Spinal cord (tissue), 10 donors: ENCODE measurements around the gene DGKI. TPM values are rescaled to one million over a fixed set of nuclear protein-coding genes. Genes with fewer than 3 reads are reported as not detected.

Experiments
- DNase-seq, 6 donors: peaks; one replicate each; pipeline versions ENCODE4 v3.0.0 to v3.0.0-alpha.2; 2013 to 2015; ENCODE audit warnings: low spot score in 6 of 6, low read depth in 4 of 6
- H3K27ac ChIP-seq: one replicate; pipeline ENCODE4 v1.5.1; 2013; ENCODE audit warnings: low read depth, low read length, control low read depth
- H3K27me3 ChIP-seq: one replicate; pipeline ENCODE4 v1.6.1; 2013; ENCODE audit warnings: low read length; ENCODE audit not compliant: control insufficient read depth, insufficient read depth
- H3K36me3 ChIP-seq: one replicate; pipeline ENCODE4 v1.6.1; 2013; ENCODE audit warnings: low read length; ENCODE audit not compliant: control insufficient read depth, insufficient read depth
- H3K4me1 ChIP-seq: one replicate; pipeline ENCODE4 v1.6.1; 2013; ENCODE audit warnings: low read length; ENCODE audit not compliant: control insufficient read depth, insufficient read depth
- H3K4me3 ChIP-seq: one replicate; pipeline ENCODE4 v1.5.1; 2013; ENCODE audit warnings: low read depth, low read length, control low read depth
- H3K9me3 ChIP-seq: one replicate; pipeline ENCODE4 v1.6.1; 2013; ENCODE audit warnings: low read length; ENCODE audit not compliant: control insufficient read depth, insufficient read depth
- WGBS: methylation state at CpG from one replicate; pipeline ENCODE4 v1.1.5; 2013; ENCODE audit warnings: missing lambda C conversion rate; ENCODE audit not compliant: insufficient coverage; 5-methylcytosine and 5-hydroxymethylcytosine counted together
- polyA plus RNA-seq, 2 donors: library from polyadenylated mRNA; unstranded; fragments of 120-200 nt; gene quantifications; one replicate each; pipeline ENCODE4 v1.2.1, GENCODE V29; 2013; ENCODE audit not compliant: insufficient read length in 2 of 2
- total RNA-seq, 2 donors: library from RNA; depleted of rRNA in 1 of 2; stranded (reverse); fragments of 120-200 nt in 1 of 2; fragments of >200 nt in 1 of 2; gene quantifications; one replicate each; pipeline versions ENCODE4 v1.2.3 to v1.2.4, GENCODE V29; 2013 to 2014
- donor health status: healthy.

The DGKI gene
- total and polyA plus RNA-seq, 4 donors, result 12.4 to 75.0 (median 22.7) TPM

- no peak overlapping the region for H3K4me3 ChIP-seq
- H3K9me3 ChIP-seq, result no peaks in the 10 kb centered on the region
- H3K4me1 ChIP-seq, result no peaks in the 10 kb centered on the region
- no peak overlapping the region for H3K27ac ChIP-seq
- DNase-seq, result peak; percentile 43 to 95 (median 78)
- H3K36me3 ChIP-seq, result peaks cover 10% of the 10 kb centered on the region
- no peaks in the 10 kb centered on the region for H3K27me3 ChIP-seq
- 0% methylated on average over 1 of the region's 8 CpGs for WGBS
These were observed 190.4 kb downstream of the DGKI start for GRCh38 chr7:137656227-137656849.

GRCh38 chr7:137655804-137656203 lies 191.0 kb downstream of the DGKI start:
- Histone ChIP-seq H3K4me3 (no peak overlapping the region), H3K27me3 (no peaks in the 10 kb centered on the region), H3K36me3 (peaks cover 10% of the 10 kb centered on the region)

GRCh38 chr7:137652721-137653120 lies 194.1 kb downstream of the DGKI start:
- Histone ChIP-seq H3K4me3 (no peak overlapping the region), H3K9me3 (no peaks in the 10 kb centered on the region)
- 71% methylated on average over 1 of the region's 1 CpG for WGBS

More at GRCh38 chr7:137655804-137656203, 191.0 kb downstream of the DGKI start:
- H3K9me3 ChIP-seq, result no peaks in the 10 kb centered on the region
- WGBS, result 80% methylated on average over 1 of the region's 6 CpGs
- H3K27ac ChIP-seq, result no peak overlapping the region
- H3K4me1 ChIP-seq, result no peaks in the 10 kb centered on the region
- no peak for DNase-seq

GRCh38 chr7:137647905-137648565 lies 198.7 kb downstream of the DGKI start:
- DNase-seq, result no peak
- no peak overlapping the region for H3K4me3 ChIP-seq
- no CpG with 5 or more reads among the region's 3 CpGs for WGBS
- no peaks in the 10 kb centered on the region for H3K4me1 ChIP-seq
- no peaks in the 10 kb centered on the region for H3K27me3 ChIP-seq
- no peak overlapping the region for H3K27ac ChIP-seq
- H3K36me3 ChIP-seq, result peaks cover 2% of the 10 kb centered on the region
- no peaks in the 10 kb centered on the region for H3K9me3 ChIP-seq

More at GRCh38 chr7:137652721-137653120, 194.1 kb downstream of the DGKI start:
- H3K27ac ChIP-seq, result no peak overlapping the region
- DNase-seq, result no peak
- H3K36me3 ChIP-seq, result peaks cover 10% of the 10 kb centered on the region
- H3K4me1 ChIP-seq, result no peaks in the 10 kb centered on the region
- H3K27me3 ChIP-seq, result no peaks in the 10 kb centered on the region

- DNase-seq, result no peak
- no peak overlapping the region for H3K27ac ChIP-seq
- no CpG with 5 or more reads among the region's 2 CpGs for WGBS
- no peaks in the 10 kb centered on the region for H3K36me3 ChIP-seq
- no peaks in the 10 kb centered on the region for H3K4me1 ChIP-seq
- no peaks in the 10 kb centered on the region for H3K9me3 ChIP-seq
- no peaks in the 10 kb centered on the region for H3K27me3 ChIP-seq
- no peak overlapping the region for H3K4me3 ChIP-seq
These were observed 204.3 kb downstream of the DGKI start for GRCh38 chr7:137642472-137642871.

GRCh38 chr7:137642031-137642430 lies 204.7 kb downstream of the DGKI start:
- no peaks in the 10 kb centered on the region for H3K4me1 ChIP-seq
- H3K27ac ChIP-seq, result no peak overlapping the region
- no peak for DNase-seq
- no peaks in the 10 kb centered on the region for H3K27me3 ChIP-seq
- H3K4me3 ChIP-seq, result no peak overlapping the region
- H3K9me3 ChIP-seq, result no peaks in the 10 kb centered on the region
- H3K36me3 ChIP-seq, result no peaks in the 10 kb centered on the region

- Histone ChIP-seq H3K9me3 (no peaks in the 10 kb centered on the region), H3K27me3 (no peaks in the 10 kb centered on the region), H3K4me3 (no peak overlapping the region), H3K27ac (no peak overlapping the region), H3K4me1 (no peaks in the 10 kb centered on the region), H3K36me3 (no peaks in the 10 kb centered on the region)
- 100% methylated on average over 1 of the region's 2 CpGs for WGBS
- DNase-seq, result no peak
These were observed 210.4 kb downstream of the DGKI start for GRCh38 chr7:137636376-137636775.

- no peak for DNase-seq
- Histone ChIP-seq H3K9me3 (no peaks in the 10 kb centered on the region), H3K27me3 (no peaks in the 10 kb centered on the region), H3K36me3 (no peaks in the 10 kb centered on the region), H3K4me1 (no peaks in the 10 kb centered on the region), H3K27ac (no peak overlapping the region), H3K4me3 (no peak overlapping the region)
- 92% methylated on average over 2 of the region's 6 CpGs for WGBS
These were observed 210.9 kb downstream of the DGKI start for GRCh38 chr7:137635874-137636273.

- H3K4me3 ChIP-seq, result no peak overlapping the region
- DNase-seq, result no peak
- no peaks in the 10 kb centered on the region for H3K4me1 ChIP-seq
- no peaks in the 10 kb centered on the region for H3K27me3 ChIP-seq
- no peaks in the 10 kb centered on the region for H3K9me3 ChIP-seq
- H3K27ac ChIP-seq, result no peak overlapping the region
- WGBS, result 87% methylated on average over 3 of the region's 3 CpGs
- H3K36me3 ChIP-seq, result no peaks in the 10 kb centered on the region
These were observed 211.6 kb downstream of the DGKI start for GRCh38 chr7:137635132-137635531.

GRCh38 chr7:137634356-137634755 lies 212.4 kb downstream of the DGKI start:
- Histone ChIP-seq H3K4me1 (no peaks in the 10 kb centered on the region), H3K27me3 (no peaks in the 10 kb centered on the region), H3K4me3 (no peak overlapping the region), H3K9me3 (no peaks in the 10 kb centered on the region), H3K36me3 (no peaks in the 10 kb centered on the region), H3K27ac (no peak overlapping the region)
- WGBS, result no CpG with 5 or more reads among the region's 1 CpG
- DNase-seq, result no peak
